Non-pigmented ciliary epithelial cell (primary cell): ENCODE results near the gene NPTX2.
"Not testable (repeated sequence)": the region's sequence is repeated elsewhere in the genome, so short reads cannot be mapped to it uniquely, and the experiment has no call there.

Source experiments
- DNase-seq: peaks from one replicate; pipeline ENCODE4 v3.0.0-alpha.2; 2010; ENCODE audit warnings: low read depth

The NPTX2 gene

GRCh38 chr7:98617051-98617959, at the start of gene NPTX2:
NPTX2 (plus strand) TSS chr7:98617285; CDS start chr7:98617462, 177 bp downstream.
- no peak for DNase-seq

- no peak for DNase-seq
These were observed 49.1 kb upstream of the NPTX2 start for GRCh38 chr7:98567991-98568390.

GRCh38 chr7:98568891-98569290, 48.2 kb upstream of the NPTX2 start:
- no peak for DNase-seq

- DNase-seq: no peak
These were observed 47.3 kb upstream of the NPTX2 start for GRCh38 chr7:98569691-98570337.

- DNase-seq: no peak
These were observed 46.1 kb upstream of the NPTX2 start for GRCh38 chr7:98571006-98571405.

- no peak for DNase-seq
These were observed 45.1 kb upstream of the NPTX2 start for GRCh38 chr7:98571986-98572385.

GRCh38 chr7:98572716-98573115, 44.4 kb upstream of the NPTX2 start:
- DNase-seq: not testable (repeated sequence)

GRCh38 chr7:98573816-98574215, 43.3 kb upstream of the NPTX2 start:
- no peak for DNase-seq

GRCh38 chr7:98575878-98576277, 41.2 kb upstream of the NPTX2 start:
- no peak for DNase-seq

GRCh38 chr7:98584830-98585229, 32.3 kb upstream of the NPTX2 start:
- no peak for DNase-seq

- no peak for DNase-seq
These were observed 25.2 kb upstream of the NPTX2 start for GRCh38 chr7:98591926-98592325.

GRCh38 chr7:98594348-98594747, 22.7 kb upstream of the NPTX2 start:
- DNase-seq: no peak

GRCh38 chr7:98594787-98595186, 22.3 kb upstream of the NPTX2 start:
- DNase-seq: no peak

GRCh38 chr7:98598846-98599615, 18.1 kb upstream of the NPTX2 start:
- DNase-seq: no peak

GRCh38 chr7:98599886-98600285, 17.2 kb upstream of the NPTX2 start:
- no peak for DNase-seq

GRCh38 chr7:98602755-98603398, 14.2 kb upstream of the NPTX2 start:
- no peak for DNase-seq

GRCh38 chr7:98603399-98603788, 13.7 kb upstream of the NPTX2 start:
- no peak for DNase-seq

GRCh38 chr7:98613601-98614425, 3.3 kb upstream of the NPTX2 start:
- DNase-seq: no peak

GRCh38 chr7:98616381-98617050, 569 bp upstream of the NPTX2 start:
- no peak for DNase-seq

- DNase-seq: no peak
These were observed 904 bp downstream of the NPTX2 start for GRCh38 chr7:98617960-98618418.

- no peak for DNase-seq
These were observed 1.7 kb downstream of the NPTX2 start for GRCh38 chr7:98618786-98619185.
